ENCODE results near the gene NELFCD. TPM values are rescaled to one million over a fixed set of nuclear protein-coding genes. Genes with fewer than 3 reads are reported as not detected.

NELFCD gene
- total and polyA plus RNA-seq, 9 of the 15 experiments (the other 6 are each of a cell fraction or from before 2014, with no cell fraction given), result 11.7 to 163 (median 96.5) TPM

GRCh38 chr20:59035381-59035780, 54.3 kb downstream of the NELFCD start:
- no peak overlapping the region for H3K4me2 ChIP-seq (ENCODE audit: insufficient read depth, low read length)
- H3K27ac ChIP-seq (ENCODE audit: extremely low read depth, low read depth, low read length), result no peak overlapping the region
- no peak overlapping the region for H3K9ac ChIP-seq (ENCODE audit: insufficient read depth in 1 of 2, low read depth in 2 of 2, low read length in 2 of 2)
- TF ChIP-seq RBM25 (IDR thresholded peaks at IDR 0.05; ENCODE audit: low read depth, low read length, severe bottlenecking) (peak; percentile 33), TEAD4 (IDR thresholded peaks at IDR 0.05; ENCODE audit: low read length) (no peak), TEAD4 (CRISPR knock-in tag; IDR thresholded peaks at IDR 0.05; ENCODE audit: borderline replicate concordance) (no peak)
- ChIA-PET POLR2A (no interaction called here), CTCF (ENCODE audit: low intra/inter-chr PET ratio) (no interaction called here)
- H3K27me3 ChIP-seq (ENCODE audit: control insufficient read depth in 2 of 2, insufficient read depth in 2 of 2, low read length in 2 of 2), result no peaks in the 10 kb centered on the region
- H3K4me3 ChIP-seq, result no peak overlapping the region
- H3K9me1 ChIP-seq (ENCODE audit: control insufficient read depth, insufficient read depth, low read length), result peaks cover 4% of the 10 kb centered on the region
- intact Hi-C loops (cut with micrococcal nuclease), result no loop called here
- H3K9me3 ChIP-seq (replicated peaks; ENCODE audit: control insufficient read depth, insufficient read depth, low read depth, low read length), result no peaks in the 10 kb centered on the region
- WGBS (ENCODE audit: insufficient coverage, low coverage, missing lambda C conversion rate), result 90% methylated on average over 3 of the region's 3 CpGs
- peaks cover 12 to 14% of the 10 kb centered on the region in 2 experiments; a peak in 4 of 5 replicates for H3K4me1 ChIP-seq (replicated peaks in 1 of 2; ENCODE audit: control insufficient read depth in 2 of 2, insufficient read depth in 2 of 2, low read length in 2 of 2)
- H2AFZ ChIP-seq (ENCODE audit: low read depth, low read length), result no peak overlapping the region
- H3K79me2 ChIP-seq (ENCODE audit: control insufficient read depth, insufficient read depth, low read length), result peaks cover 70% of the 10 kb centered on the region
- no TSS peak for BruUV-seq (replicated peaks)
- FAIRE-seq (no peak), DNase-seq (ENCODE audit: extremely low read depth in 1 of 4, low spot score in 3 of 4) (no peak), ATAC-seq (no peak)
- peaks cover 87% of the 10 kb centered on the region for H3K36me3 ChIP-seq (ENCODE audit: control insufficient read depth, insufficient read depth, low read length)
- no peaks in the 10 kb centered on the region for H4K20me1 ChIP-seq (replicated peaks; ENCODE audit: control insufficient read depth, insufficient read depth, low read length)
- in situ Hi-C loops (cut with MboI), result no loop called here

DNA sequence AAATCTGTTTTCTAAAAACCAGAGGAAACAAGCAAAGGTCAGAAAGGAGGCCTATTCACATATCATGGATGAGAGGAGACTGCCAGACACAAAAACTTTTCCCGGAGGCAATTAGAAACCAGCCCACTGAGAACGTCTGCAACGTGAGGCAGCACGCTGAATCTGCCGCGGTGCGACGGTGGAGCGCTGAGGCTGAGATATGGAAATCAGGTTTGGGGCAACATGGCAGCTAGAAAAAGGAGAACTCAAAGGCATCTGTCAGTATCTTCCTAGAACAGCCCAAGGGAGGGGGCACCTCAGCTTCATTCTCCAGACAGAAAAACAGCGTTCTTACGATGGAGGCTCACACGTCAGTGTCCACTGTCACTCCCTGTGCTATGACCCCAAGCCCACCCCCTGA, 56.3 kb downstream of the NELFCD start:
- WGBS (ENCODE audit: insufficient coverage, low coverage, missing lambda C conversion rate), result 80% methylated on average over 12 of the region's 12 CpGs
- Histone ChIP-seq H3K4me2 (ENCODE audit: insufficient read depth, low read length) (no peak overlapping the region), H3K27ac (ENCODE audit: extremely low read depth, low read depth, low read length) (no peak overlapping the region), H3K9me3 (replicated peaks; ENCODE audit: control insufficient read depth, insufficient read depth, low read depth, low read length) (no peaks in the 10 kb centered on the region), H3K4me1 (replicated peaks in 1 of 2; ENCODE audit: control insufficient read depth in 2 of 2, insufficient read depth in 2 of 2, low read length in 2 of 2) (peaks cover 9 to 15% of the 10 kb centered on the region in 2 experiments; a peak in 4 of 5 replicates), H3K36me3 (ENCODE audit: control insufficient read depth, insufficient read depth, low read length) (peaks cover 84% of the 10 kb centered on the region), H3K4me3 (no peak overlapping the region), H3K9ac (ENCODE audit: insufficient read depth in 1 of 2, low read depth in 2 of 2, low read length in 2 of 2) (0 out of 4 replicates have a peak overlapping the region, but pooled peaks of 1 of the 2 experiments have one; percentile 15), H3K9me1 (ENCODE audit: control insufficient read depth, insufficient read depth, low read length) (peaks cover 4% of the 10 kb centered on the region), H2AFZ (ENCODE audit: low read depth, low read length) (no peak overlapping the region), H3K27me3 (ENCODE audit: control insufficient read depth in 2 of 2, insufficient read depth in 2 of 2, low read length in 2 of 2) (no peaks in the 10 kb centered on the region), H4K20me1 (replicated peaks; ENCODE audit: control insufficient read depth, insufficient read depth, low read length) (peaks cover 5% of the 10 kb centered on the region), H3K79me2 (ENCODE audit: control insufficient read depth, insufficient read depth, low read length) (peaks cover 72% of the 10 kb centered on the region)
- intact Hi-C loops (cut with micrococcal nuclease), result no loop called here
- no TSS peak for BruUV-seq (replicated peaks)
- FAIRE-seq (no peak), ATAC-seq (no peak), DNase-seq (ENCODE audit: extremely low read depth in 1 of 4, low spot score in 3 of 4) (no peak)
- CTCF ChIA-PET (ENCODE audit: low intra/inter-chr PET ratio), result no interaction called here
- no peak for TF ChIP-seq ZNF644 (tag; IDR thresholded peaks at IDR 0.05; ENCODE audit: low read depth)
- TF ChIP-seq SPI1 (IDR thresholded peaks at IDR 0.05; ENCODE audit: borderline replicate concordance, low read depth, low read length), result peak; percentile 34; the same call in 1 of the 2 replicates
- in situ Hi-C loops (cut with MboI), result no loop called here
- POLR2A ChIA-PET, result no interaction called here
